HepG2 (cell line): ENCODE measurements around the gene CDS1. TPM values are rescaled to one million over a fixed set of nuclear protein-coding genes. Genes with fewer than 3 reads are reported as not detected.
A peak's percentile ranks its signal among the peaks of the same experiment; 100 is the strongest.

Experiments used
- ATAC-seq: fragments of 200-7000 bp; cut with Tn5 transposase; 3 replicates; pipeline ENCODE4 v1.9.1; 2020; ENCODE audit warnings: mild to moderate bottlenecking, moderate library complexity
- BruUV-seq: library from RNA; stranded (reverse); fragments of 400-500 nt; replicated peaks from 2 replicates; lab custom pipeline; 2021; lab: Mats Ljungman, UMichigan
- CTCF ChIA-PET: fragments of 300-600 bp; formaldehyde crosslinking; extraction: SDS; loops from one replicate; lab custom pipeline; 2021; ENCODE audit warnings: low total read pairs, inconsistent platforms, low intra/inter-chr PET ratio; lab: Yijun Ruan, JAX
- POLR2A ChIA-PET: fragments of 350-600 bp; sonication (Branson Sonifier 250); formaldehyde crosslinking; loops from one replicate; lab custom pipeline; 2020; ENCODE audit warnings: antibody characterized with exemption, inconsistent platforms; lab: Yijun Ruan, JAX
- DNase-seq: peaks from one replicate; pipeline ENCODE4 v3.0.0-alpha.2; 2015; ENCODE audit warnings: low spot score
- FAIRE-seq: peaks from 3 replicates; lab custom pipeline; 2011; peaks lifted over from hg19 to GRCh38; lab: Jason Lieb, UNC
- H2AFZ ChIP-seq: one replicate; pipeline ENCODE4 v1.6.1; 2011; ENCODE audit warnings: low read length, inconsistent platforms
- H3K27ac ChIP-seq: fragments of 300-600 bp; 3 replicates; pipeline ENCODE4 v1.8.0; 2011; ENCODE audit warnings: mixed run types, mild to moderate bottlenecking, mixed read lengths, low read length, inconsistent platforms; ENCODE audit not compliant: insufficient read depth; ENCODE audit errors: extremely low read length
- H3K27me3 ChIP-seq, 2 experiments: fragments of 200-600 bp in 1 of 2; 2 replicates in 1 of 2; 3 replicates in 1 of 2; pipeline versions ENCODE4 v1.6.0 to v1.8.0; 2011; ENCODE audit warnings: low read length in 2 of 2, mild to moderate bottlenecking in 2 of 2, moderate library complexity in 2 of 2, inconsistent platforms in 1 of 2; ENCODE audit not compliant: insufficient read depth in 2 of 2, control insufficient read depth in 1 of 2
- H3K36me3 ChIP-seq, 2 experiments: fragments of 200-600 bp in 1 of 2; replicated peaks in 1 of 2; 2 replicates in 1 of 2; 3 replicates in 1 of 2; pipeline versions ENCODE4 v1.5.1 to v1.8.0; 2011; ENCODE audit warnings: low read length in 2 of 2, inconsistent platforms in 1 of 2; ENCODE audit not compliant: insufficient read depth in 2 of 2, control insufficient read depth in 1 of 2
- H3K4me1 ChIP-seq: 2 replicates; pipeline ENCODE4 v1.5.1; 2012; ENCODE audit warnings: low read length, inconsistent platforms; ENCODE audit not compliant: insufficient read depth
- H3K4me2 ChIP-seq: 2 replicates; pipeline ENCODE4 v1.6.0; 2011; ENCODE audit warnings: low read depth, low read length, inconsistent platforms
- H3K4me3 ChIP-seq, 3 experiments: fragments of 200-600 bp in 1 of 3; sonication (generic), shearing (Covaris generic) in 1 of 3; replicated peaks in 1 of 3; 2 replicates each; pipeline ENCODE4 v1.5.1; 2011 to 2016; ENCODE audit warnings: low read length in 3 of 3, inconsistent platforms in 2 of 3, low read depth in 2 of 3, mild to moderate bottlenecking in 2 of 3, control low read depth in 1 of 3, mixed read lengths in 1 of 3; ENCODE audit not compliant: insufficient read depth in 1 of 3
- H3K79me2 ChIP-seq: one replicate; pipeline ENCODE4 v1.6.1; 2011; ENCODE audit warnings: low read length, inconsistent platforms; ENCODE audit not compliant: insufficient read depth
- H3K9ac ChIP-seq: 2 replicates; pipeline ENCODE4 v1.6.0; 2011; ENCODE audit warnings: mild to moderate bottlenecking, low read depth, low read length, inconsistent platforms; ENCODE audit not compliant: insufficient read depth
- H3K9me3 ChIP-seq: 2 replicates; pipeline ENCODE4 v1.5.1; 2012; ENCODE audit warnings: mild to moderate bottlenecking, low read length
- H4K20me1 ChIP-seq: 2 replicates; pipeline ENCODE4 v1.6.0; 2011; ENCODE audit warnings: inconsistent platforms, mild to moderate bottlenecking, low read length, moderate library complexity; ENCODE audit not compliant: insufficient read depth
- CREB3 ChIP-seq: sonication (generic); formaldehyde crosslinking; IDR thresholded peaks from 2 replicates; pipeline ENCODE4 v1.5.0; 2020; ENCODE audit warnings: missing genetic modification reagents
- FOXO1 ChIP-seq: sonication (generic); formaldehyde crosslinking; IDR thresholded peaks from 2 replicates; pipeline ENCODE4 v1.4.0; 2020; ENCODE audit warnings: missing genetic modification reagents
- MXD4 ChIP-seq: IDR thresholded peaks from 2 replicates; pipeline ENCODE4 v1.6.1; 2016; ENCODE audit warnings: mild to moderate bottlenecking, missing biosample characterization, missing genetic modification reagents
- PAX8 ChIP-seq: sonication (generic); formaldehyde crosslinking; IDR thresholded peaks from 2 replicates; pipeline ENCODE4 v1.8.0; 2022; ENCODE audit warnings: mild to moderate bottlenecking, missing genetic modification reagents, borderline replicate concordance
- SRSF9 ChIP-seq: fragments of 200-400 bp; formaldehyde crosslinking; IDR thresholded peaks from 2 replicates; pipeline ENCODE4 v1.6.1; 2018; ENCODE audit warnings: borderline replicate concordance, mild to moderate bottlenecking, low read depth, low read length; ENCODE audit not compliant: insufficient read depth, poor library complexity, severe bottlenecking
- ZNF879 ChIP-seq: sonication (generic); formaldehyde crosslinking; IDR thresholded peaks from 2 replicates; pipeline ENCODE4 v1.8.1; 2023; ENCODE audit warnings: missing genetic modification reagents
- WGBS: methylation state at CpG from one replicate; pipeline ENCODE4 v1.1.6; 2017; ENCODE audit warnings: low lambda C conversion rate; 5-methylcytosine and 5-hydroxymethylcytosine counted together
- in situ Hi-C: cut with HindIII; loops from 2 replicates; pipeline ENCODE4 v1.10.0; 2017; ENCODE audit warnings: low pct_unique_long_range_greater_than_20kb; ENCODE audit not compliant: extremely low pct_ligation_motif_present
- intact Hi-C: fragments of 100-400 bp; cut with micrococcal nuclease; formaldehyde crosslinking; loops from one replicate; pipeline ENCODE4 v1.10.0; 2022; ENCODE audit not compliant: unreplicated experiment
- polyA plus RNA-seq, 8 experiments: library from polyadenylated mRNA; depleted of rRNA in 3 of 8; stranded (reverse) in 7 of 8; unstranded in 1 of 8; fragments of >200 nt; fragmentation: Illumina TruSeq in 4 of 8; extraction: Trizol in 4 of 8; gene quantifications; 2 replicates each; pipeline versions ENCODE4 v1.2.1 to v1.2.3, GENCODE V29; 2011 to 2016; ENCODE audit warnings: low read depth in 4 of 8, missing spikeins in 1 of 8, mixed read lengths in 1 of 8; ENCODE audit not compliant: insufficient read depth in 1 of 8
- total RNA-seq, 5 experiments: library from RNA; depleted of rRNA; stranded (reverse); fragments of >200 nt; fragmentation: Illumina TruSeq; extraction: Trizol; gene quantifications; 2 replicates each; pipeline ENCODE4 v1.2.3, GENCODE V29; 2016; ENCODE audit warnings: low read depth in 1 of 5
- TF ChIP-seq, protein P1 (sequence below): IDR thresholded peaks from 2 replicates; pipeline ENCODE4 v1.6.1; 2012; ENCODE audit warnings: inconsistent platforms

Gene CDS1
- total and polyA plus RNA-seq, 2 of the 13 experiments (the other 11 are each of a cell fraction or from before 2014, with no cell fraction given) = 2.1 to 3.2 TPM

DNA sequence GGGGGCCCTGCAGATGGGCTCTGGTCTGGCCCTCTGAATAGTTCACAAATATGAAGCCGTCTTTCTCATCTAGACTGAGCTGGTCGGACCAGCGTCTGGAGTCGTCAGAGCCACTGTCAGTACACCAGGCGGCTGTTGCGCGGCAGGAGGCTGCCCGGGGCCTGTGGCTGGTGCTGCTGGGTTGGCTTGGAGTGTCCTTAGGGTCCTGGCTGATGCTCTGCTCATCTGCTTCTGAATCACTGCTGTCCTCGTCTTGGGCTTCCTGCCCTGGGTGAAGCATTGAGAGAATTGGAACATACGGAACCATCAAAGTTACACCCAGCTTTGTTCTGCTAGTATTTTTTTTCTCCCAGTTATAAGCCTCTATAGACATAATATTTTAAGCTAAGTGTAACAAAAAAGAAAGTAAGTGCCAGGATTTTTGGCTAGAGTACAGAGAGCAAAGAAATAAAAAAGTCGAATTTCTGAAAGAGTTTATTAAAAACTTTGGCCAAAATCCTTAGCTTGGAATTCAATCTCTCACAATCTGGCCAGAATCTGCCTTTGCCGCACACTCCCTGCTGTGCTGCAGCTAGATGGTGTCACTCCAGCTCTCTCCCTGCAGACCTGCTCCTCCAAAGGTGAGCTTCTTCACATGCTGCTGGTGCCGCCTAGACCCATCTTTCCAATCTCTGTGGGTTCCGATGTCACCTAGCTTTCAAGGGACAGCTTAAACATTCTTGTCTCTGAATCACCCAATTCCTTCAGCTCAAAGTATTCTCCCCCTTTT lies 96.2 kb downstream of the CDS1 start:
- POLR2A ChIA-PET = no interaction called here
- intact Hi-C loops = no loop called here
- ATAC-seq (no peak), DNase-seq (no peak), FAIRE-seq (no peak)
- in situ Hi-C loops = no loop called here
- CTCF ChIA-PET = no interaction called here
- H3K9ac ChIP-seq = no peak overlapping the region
- no peaks in the 10 kb centered on the region for H3K27me3 ChIP-seq
- H3K79me2 ChIP-seq = no peaks in the 10 kb centered on the region
- no peaks in the 10 kb centered on the region for H4K20me1 ChIP-seq
- no peak overlapping the region for H3K4me2 ChIP-seq
- H3K4me1 ChIP-seq = peaks cover 24% of the 10 kb centered on the region
- BruUV-seq = no TSS peak
- no peak overlapping the region for H3K4me3 ChIP-seq
- no peak for TF ChIP-seq ZNF879 (CRISPR knock-in tag)
- TF ChIP-seq, all 625 proteins: peak for 0
- Histone ChIP-seq H3K36me3 (peaks cover 10 to 39% of the 10 kb centered on the region in 2 experiments), H3K27ac (no peak overlapping the region), H3K9me3 (no peaks in the 10 kb centered on the region), H2AFZ (no peak overlapping the region)
- WGBS = 96% methylated on average over 13 of the region's 14 CpGs

DNA sequence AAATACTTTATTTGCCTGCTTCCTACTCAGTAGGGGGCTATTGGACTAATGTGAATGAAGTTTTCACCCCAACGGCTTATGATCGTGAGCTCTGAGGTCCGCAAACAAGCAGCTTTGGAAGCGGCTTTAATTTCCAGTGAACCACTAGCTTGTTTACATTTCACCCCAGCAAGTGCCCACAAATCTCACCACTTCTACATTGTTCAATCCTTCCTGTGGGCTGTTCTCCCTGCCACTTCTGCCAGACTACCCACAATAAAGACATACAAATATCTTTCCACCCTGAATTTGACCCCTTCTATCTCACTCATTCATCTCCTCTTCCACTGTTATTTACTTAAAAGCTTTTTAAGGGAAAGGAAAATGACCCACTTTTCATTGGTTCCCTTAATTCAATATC lies 98.0 kb downstream of the CDS1 start:
- 97% methylated on average over 4 of the region's 4 CpGs for WGBS
- H3K4me2 ChIP-seq = no peak overlapping the region
- ChIA-PET CTCF (no interaction called here), POLR2A (no interaction called here)
- no peaks in the 10 kb centered on the region for H3K27me3 ChIP-seq
- no peaks in the 10 kb centered on the region for H3K79me2 ChIP-seq
- BruUV-seq = no TSS peak
- peaks cover 10 to 39% of the 10 kb centered on the region in 2 experiments for H3K36me3 ChIP-seq
- TF ChIP-seq CREB3 (CRISPR knock-in tag) = 0 out of 2 replicates have a peak, but pooled peaks have one; percentile 8
- no peak for TF ChIP-seq PAX8 (CRISPR knock-in tag)
- no peak for TF ChIP-seq MXD4
- TF ChIP-seq, protein P1, sequence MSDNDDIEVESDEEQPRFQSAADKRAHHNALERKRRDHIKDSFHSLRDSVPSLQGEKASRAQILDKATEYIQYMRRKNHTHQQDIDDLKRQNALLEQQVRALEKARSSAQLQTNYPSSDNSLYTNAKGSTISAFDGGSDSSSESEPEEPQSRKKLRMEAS = no peak
- no peak for TF ChIP-seq SRSF9
- TF ChIP-seq FOXO1 = no peak
- no peak overlapping the region for H3K27ac ChIP-seq
- no peak for ATAC-seq
- no peaks in the 10 kb centered on the region for H3K9me3 ChIP-seq
- no peak for DNase-seq
- no peak overlapping the region for H2AFZ ChIP-seq
- FAIRE-seq = no peak
- in situ Hi-C loops = no loop called here
- H3K4me3 ChIP-seq = no peak overlapping the region
- intact Hi-C loops = loop anchor here (5.0 kb wide), 1 partner anchor 99 kb away; the partner anchor contains the start of gene CDS1
- no peak overlapping the region for H3K9ac ChIP-seq
- H3K4me1 ChIP-seq = peaks cover 24% of the 10 kb centered on the region
- H4K20me1 ChIP-seq = no peaks in the 10 kb centered on the region
